Measurements from ENCODE around the gene FCRL6.

Gene FCRL6

GRCh38 chr1:159838715-159839114, 36.6 kb downstream of the FCRL6 start:
- no peak for DNase-seq

- DNase-seq = no peak
These were observed 37.1 kb downstream of the FCRL6 start for GRCh38 chr1:159839116-159839849.

- no peak for DNase-seq
These were observed 39.6 kb downstream of the FCRL6 start for GRCh38 chr1:159841749-159842148.

GRCh38 chr1:159843459-159843858, 41.3 kb downstream of the FCRL6 start:
- no peak for DNase-seq

- DNase-seq = no peak
These were observed 43.8 kb downstream of the FCRL6 start for GRCh38 chr1:159845751-159846629.

- no peak for DNase-seq
These were observed 45.1 kb downstream of the FCRL6 start for GRCh38 chr1:159847231-159847630.

- DNase-seq = no peak
These were observed 46.2 kb downstream of the FCRL6 start for GRCh38 chr1:159848326-159848725.

- DNase-seq = no peak
These were observed 47.6 kb downstream of the FCRL6 start for GRCh38 chr1:159849626-159850366.

GRCh38 chr1:159851407-159851806, 49.2 kb downstream of the FCRL6 start:
- DNase-seq = no peak

- DNase-seq = no peak
These were observed 51.4 kb downstream of the FCRL6 start for GRCh38 chr1:159853417-159854115.

GRCh38 chr1:159854116-159854692, 52.0 kb downstream of the FCRL6 start:
- DNase-seq = peak; percentile 57 to 72

GRCh38 chr1:159854693-159855192, 52.6 kb downstream of the FCRL6 start:
- DNase-seq = peak; percentile 68 to 75

GRCh38 chr1:159855709-159856108, 53.5 kb downstream of the FCRL6 start:
- DNase-seq = no peak

GRCh38 chr1:159856576-159856975, 54.4 kb downstream of the FCRL6 start:
- no peak for DNase-seq

GRCh38 chr1:159857889-159858288, 55.7 kb downstream of the FCRL6 start:
- DNase-seq = no peak

- DNase-seq = no peak
These were observed 57.7 kb downstream of the FCRL6 start for GRCh38 chr1:159859767-159860322.

GRCh38 chr1:159860456-159860855, 58.3 kb downstream of the FCRL6 start:
- DNase-seq = no peak

GRCh38 chr1:159861218-159861617, 59.1 kb downstream of the FCRL6 start:
- no peak for DNase-seq

GRCh38 chr1:159862031-159862430, 59.9 kb downstream of the FCRL6 start:
- DNase-seq = no peak

- DNase-seq = no peak
These were observed 60.4 kb downstream of the FCRL6 start, which contains the start of gene VSIG8 for GRCh38 chr1:159862557-159862956. TSS of gene VSIG8 (minus strand) at chr1:159862657. CDS start at chr1:159862521, 136 bp downstream.

GRCh38 chr1:159864262-159864661, 62.1 kb downstream of the FCRL6 start:
- DNase-seq = no peak

Measured in SHP77 (cell line).